Activated CD8-positive, alpha-beta memory T cell treated with anti-CD3 and anti-CD28 coated beads, Interleukin-2, amount 10 ng/mL, durations not matched to agents 7 days and 5 days (primary cell): ENCODE results near the gene CMTR1. TPM values are rescaled to one million over a fixed set of nuclear protein-coding genes. Genes with fewer than 3 reads are reported as not detected.
"Not testable (repeated sequence)": the region's sequence is repeated elsewhere in the genome, so short reads cannot be mapped to it uniquely, and the experiment has no call there.

Source experiments
- ATAC-seq: fragments of 150-1000 bp; cut with Tn5 transposase; one replicate; pipeline ENCODE4 v1.10.0; 2021; ENCODE audit warnings: moderate library complexity
- CTCF ChIA-PET: fragments of 350-600 bp; sonication (Branson Sonifier 250); formaldehyde crosslinking; loops from one replicate; lab custom pipeline; 2021; ENCODE audit warnings: antibody characterized with exemption; lab: Charles Lee
- DNase-seq: peaks from one replicate; pipeline ENCODE4 v3.0.0-alpha.2; 2020
- H3K27ac Mint-ChIP-seq: one replicate; pipeline ENCODE4 v1.8.0; 2021; ENCODE audit warnings: mild to moderate bottlenecking, mixed read lengths
- H3K27me3 Mint-ChIP-seq: one replicate; pipeline ENCODE4 v1.8.0; 2021; ENCODE audit warnings: mixed read lengths
- H3K36me3 Mint-ChIP-seq: one replicate; pipeline ENCODE4 v1.8.0; 2021; ENCODE audit warnings: mild to moderate bottlenecking, mixed read lengths
- H3K4me1 Mint-ChIP-seq: one replicate; pipeline ENCODE4 v1.8.0; 2021; ENCODE audit warnings: mixed read lengths
- H3K4me3 Mint-ChIP-seq: one replicate; pipeline ENCODE4 v1.8.0; 2021; ENCODE audit warnings: mild to moderate bottlenecking, moderate library complexity, mixed read lengths
- H3K9me3 Mint-ChIP-seq: one replicate; pipeline ENCODE4 v1.8.0; 2022; ENCODE audit warnings: low read depth, mixed read lengths
- total RNA-seq, 2 experiments: library from RNA; stranded (reverse); gene quantifications; one replicate each; pipeline ENCODE4 v1.2.3, GENCODE V29; 2021

Gene CMTR1
- total RNA-seq, 2 experiments from 2014 or later, result 83.9 to 120 TPM

DNA sequence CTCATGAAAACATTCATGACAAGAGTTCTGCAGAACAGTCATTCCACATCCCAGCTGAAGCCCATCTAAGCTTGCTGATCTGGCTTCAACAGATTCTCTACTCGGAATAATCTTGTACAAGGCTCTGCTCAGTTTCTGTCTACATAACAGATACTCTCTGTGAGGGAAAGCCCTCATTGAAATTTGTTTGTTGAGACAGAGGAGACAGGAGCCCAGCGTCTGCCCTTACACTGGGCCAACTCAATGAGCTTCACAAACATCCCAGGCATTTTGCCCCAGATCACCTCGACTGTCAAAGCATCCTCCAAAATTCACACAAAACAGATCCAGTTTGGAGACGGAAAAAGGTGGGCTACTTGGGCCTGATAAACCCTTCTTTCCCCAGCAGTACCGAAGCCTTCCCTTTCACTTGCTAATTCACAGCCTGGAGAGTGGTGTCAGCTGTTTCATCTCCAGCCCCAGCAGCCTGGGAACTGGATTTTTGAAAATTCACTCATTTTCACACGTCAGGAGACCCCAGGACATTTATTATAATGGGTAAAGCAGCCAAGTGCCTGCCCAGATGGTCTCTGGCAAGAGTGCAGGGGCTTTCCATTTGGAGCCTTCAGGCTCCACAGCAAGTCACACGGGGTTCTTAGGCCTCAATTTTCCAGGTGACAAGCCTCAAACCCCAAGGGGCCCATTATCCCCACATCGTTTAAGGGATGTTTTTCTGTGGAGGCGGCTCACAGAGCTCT lies 59.4 kb downstream of the CMTR1 start:
- ATAC-seq, result no peak
- Mint-ChIP-seq H3K4me3 (no peak overlapping the region), H3K27ac (peak overlapping the region; percentile 34), H3K9me3 (no peaks in the 10 kb centered on the region), H3K4me1 (peaks cover 75% of the 10 kb centered on the region), H3K36me3 (peaks cover 10% of the 10 kb centered on the region), H3K27me3 (no peaks in the 10 kb centered on the region)
- CTCF ChIA-PET, result interaction anchor here (0.9 to 2.4 kb wide), 5 partner anchors 10 to 156 kb away, joined by 3 to 7 read pairs (median 4); no protein-coding TSS in a partner anchor
- no peak for DNase-seq

- Mint-ChIP-seq H3K27ac (no peak overlapping the region), H3K4me3 (no peak overlapping the region)
- CTCF ChIA-PET, result interaction anchor here (1.3 kb wide), 1 partner anchor 155 kb away, joined by 3 read pairs; no protein-coding TSS in a partner anchor
These were observed 60.1 kb downstream of the CMTR1 start for GRCh38 chr6:37492991-37493660.

DNA sequence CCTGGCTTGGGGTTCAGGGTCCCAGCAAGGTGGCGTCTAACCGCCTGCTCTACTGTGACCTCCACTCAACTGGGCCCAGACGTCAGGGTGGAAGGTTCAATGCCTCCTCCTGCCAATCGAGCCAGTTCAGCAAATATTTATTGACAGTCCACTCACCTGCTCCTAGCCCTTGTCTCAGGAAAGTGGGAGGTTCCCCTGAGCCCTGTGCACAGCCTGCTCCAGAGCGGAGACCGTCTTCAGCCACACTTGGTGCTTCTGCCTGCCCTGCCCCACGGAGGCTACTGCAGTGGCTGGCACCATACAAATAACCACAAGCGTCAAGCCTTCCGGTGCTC lies 60.6 kb downstream of the CMTR1 start:
- DNase-seq, result no peak
- no peaks in the 10 kb centered on the region for H3K27me3 Mint-ChIP-seq
- CTCF ChIA-PET, result no interaction called here
- H3K36me3 Mint-ChIP-seq, result peaks cover 13% of the 10 kb centered on the region
- no peak overlapping the region for H3K4me3 Mint-ChIP-seq
- no peak for ATAC-seq
- H3K9me3 Mint-ChIP-seq, result no peaks in the 10 kb centered on the region
- H3K27ac Mint-ChIP-seq, result no peak overlapping the region
- peaks cover 76% of the 10 kb centered on the region for H3K4me1 Mint-ChIP-seq

More at GRCh38 chr6:37492991-37493660, 60.1 kb downstream of the CMTR1 start:
- no peaks in the 10 kb centered on the region for H3K27me3 Mint-ChIP-seq
- DNase-seq, result no peak
- H3K4me1 Mint-ChIP-seq, result peaks cover 77% of the 10 kb centered on the region
- peaks cover 11% of the 10 kb centered on the region for H3K36me3 Mint-ChIP-seq
- no peaks in the 10 kb centered on the region for H3K9me3 Mint-ChIP-seq
- no peak for ATAC-seq

DNA sequence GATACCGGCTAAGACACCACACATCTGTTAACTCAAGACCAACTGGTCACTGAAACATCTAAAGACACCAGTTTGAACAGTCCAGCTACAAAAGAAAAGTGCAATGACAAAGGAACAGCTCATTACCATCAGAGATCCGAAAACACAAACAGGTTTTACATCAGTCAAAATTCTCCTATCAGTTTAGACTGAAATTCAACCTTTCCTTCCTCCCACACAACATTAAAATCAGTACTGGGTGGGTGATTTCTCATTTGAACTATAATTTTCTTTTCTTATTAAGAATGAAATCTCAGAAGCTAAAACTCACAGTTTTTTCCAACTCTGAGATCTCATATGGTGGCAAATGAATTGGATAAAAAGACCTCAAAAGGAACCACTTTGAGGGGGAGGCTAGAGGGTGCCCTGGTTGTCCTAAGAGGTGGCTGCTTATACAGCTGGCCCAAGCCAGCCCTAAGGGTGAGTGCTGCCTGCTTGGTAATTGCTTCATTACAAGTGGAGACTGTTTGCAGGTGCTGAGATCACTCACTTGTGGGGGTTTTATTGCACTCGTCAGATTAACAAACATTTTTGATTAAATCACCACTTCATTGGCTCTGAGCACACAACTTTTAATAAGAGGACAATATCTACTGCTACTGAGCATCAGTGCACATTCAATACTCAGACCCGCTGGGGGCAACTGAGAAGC lies 62.4 kb downstream of the CMTR1 start:
- Mint-ChIP-seq H3K4me1 (peaks cover 80% of the 10 kb centered on the region), H3K27ac (peak overlapping the region; percentile 30)
- no peak for ATAC-seq

DNA sequence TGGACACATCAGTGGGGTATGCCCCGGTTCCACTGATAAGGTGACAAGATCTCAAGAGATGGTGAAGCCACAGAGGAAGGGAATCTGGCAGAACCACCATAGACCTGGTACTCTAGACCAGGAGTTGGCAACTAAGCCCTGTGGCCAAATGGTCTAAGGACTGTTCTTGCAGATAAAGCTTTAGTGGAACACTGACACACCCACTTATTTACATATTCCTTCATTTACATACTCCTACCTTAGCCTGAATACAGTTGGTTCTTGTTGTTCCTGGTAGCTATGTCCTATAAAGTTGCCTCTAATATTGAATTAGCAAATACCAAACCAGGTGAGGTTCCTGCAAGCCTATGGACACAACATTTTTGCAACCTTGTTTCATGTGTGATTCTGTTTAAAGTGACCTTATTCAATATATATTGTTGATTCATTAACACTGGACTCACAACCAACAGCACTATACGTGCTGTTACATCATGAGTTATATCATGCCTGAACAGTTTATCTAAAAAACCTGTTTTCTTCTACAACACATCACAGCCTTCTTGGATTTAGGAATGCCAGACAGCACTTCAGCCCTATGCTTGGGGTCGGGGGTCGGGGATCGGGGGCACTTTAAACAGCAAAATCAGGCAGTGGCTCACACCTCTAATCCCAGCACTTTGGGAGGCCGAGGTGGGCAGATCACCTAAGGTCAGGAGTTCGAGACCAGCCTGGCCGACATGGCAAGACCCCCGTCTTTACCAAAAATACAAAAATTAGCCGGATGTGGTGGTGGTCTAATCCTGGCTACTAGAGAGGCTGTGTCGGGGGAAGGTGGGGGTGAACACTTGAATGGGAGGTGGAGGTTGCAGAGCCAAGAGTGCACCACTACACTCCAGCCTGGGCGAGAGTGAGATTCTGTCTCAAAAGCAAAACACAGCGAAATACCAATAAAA lies 64.2 kb downstream of the CMTR1 start:
- Mint-ChIP-seq H3K4me1 (peaks cover 75% of the 10 kb centered on the region), H3K9me3 (no peaks in the 10 kb centered on the region), H3K4me3 (peak overlapping the region; percentile 7), H3K36me3 (peaks cover 15% of the 10 kb centered on the region), H3K27me3 (no peaks in the 10 kb centered on the region), H3K27ac (no peak overlapping the region)
- ATAC-seq (no peak), DNase-seq (no peak)
- CTCF ChIA-PET, result interaction anchor here (1.3 to 2.2 kb wide), 3 partner anchors 12 to 69 kb away, joined by 3 to 6 read pairs (median 5); no protein-coding TSS in a partner anchor

More for the DNA sequence above, 62.4 kb downstream of the CMTR1 start:
- Mint-ChIP-seq H3K27me3 (no peaks in the 10 kb centered on the region), H3K4me3 (no peak overlapping the region), H3K9me3 (no peaks in the 10 kb centered on the region), H3K36me3 (peaks cover 15% of the 10 kb centered on the region)
- no peak for DNase-seq
- CTCF ChIA-PET, result interaction anchor here (0.6 to 1.6 kb wide), 8 partner anchors 10 to 170 kb away, joined by 3 to 7 read pairs (median 3); no protein-coding TSS in a partner anchor

DNA sequence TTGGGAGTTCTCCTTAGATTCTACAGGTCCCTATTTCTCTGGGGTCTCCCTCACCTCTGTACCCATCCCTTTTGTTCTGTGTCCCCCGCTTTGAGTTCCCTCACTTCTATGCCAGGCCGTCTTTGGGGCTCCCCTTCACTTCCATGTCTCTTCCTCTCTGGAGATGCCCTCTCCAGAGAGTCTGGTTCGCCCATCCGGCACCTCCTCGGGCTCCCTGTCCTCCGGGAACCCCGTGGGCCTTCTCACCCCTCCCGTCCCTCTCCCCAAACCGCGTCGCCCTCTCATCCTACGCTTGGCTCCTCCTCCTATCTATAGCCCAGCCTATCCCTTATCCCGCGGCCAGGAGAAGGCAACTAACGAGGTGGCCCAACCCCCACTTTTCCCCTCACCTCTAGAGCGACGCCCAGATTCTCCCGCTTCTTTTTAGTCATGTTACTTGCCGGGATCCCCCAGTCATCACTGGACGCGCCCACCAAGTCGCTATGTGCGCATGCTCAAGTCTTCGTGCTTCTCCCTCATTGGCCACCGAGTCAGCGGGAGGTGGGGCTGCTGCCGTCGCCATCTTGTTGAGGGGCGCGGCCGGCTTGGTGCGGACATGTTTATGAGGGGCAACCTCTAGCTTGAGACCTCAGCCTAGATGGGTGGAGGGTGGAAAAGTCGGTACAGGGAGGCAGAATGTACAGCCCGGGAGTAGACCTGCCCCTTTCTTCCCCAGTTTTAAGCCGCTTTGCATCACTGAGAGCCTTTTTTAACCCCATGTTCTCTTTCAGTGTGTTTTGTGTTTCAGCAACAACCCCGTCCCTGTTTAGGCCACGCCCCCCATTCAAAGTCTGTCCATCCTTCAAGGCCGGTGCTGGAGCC lies 66.6 kb downstream of the CMTR1 start, which contains the start of gene CCDC167:
Gene CCDC167 (minus strand): TSS at position 461 of the 861 bp plus-strand sequence. CDS start 30 bp downstream, at position 431.
- H3K4me3 Mint-ChIP-seq, result peak within 1 kb of the TSS; percentile 95
- no peaks in the 10 kb centered on the region for H3K9me3 Mint-ChIP-seq
- peak; percentile 94 for ATAC-seq
- no peaks in the 10 kb centered on the region for H3K27me3 Mint-ChIP-seq
- H3K36me3 Mint-ChIP-seq, result peaks cover 10% of the 10 kb centered on the region
- DNase-seq, result peak; percentile 99
- CTCF ChIA-PET, result interaction anchor here (0.7 to 10.2 kb wide), 4 partner anchors 16 to 118 kb away, joined by 3 to 79 read pairs (median 3); no protein-coding TSS in a partner anchor
- H3K27ac Mint-ChIP-seq, result peak within 1 kb of the TSS; percentile 97
- peaks cover 82% of the 10 kb centered on the region for H3K4me1 Mint-ChIP-seq

GRCh38 chr6:37500294-37500608 lies 67.2 kb downstream of the CMTR1 start:
- CTCF ChIA-PET, result interaction anchor here (0.7 to 10.2 kb wide), 4 partner anchors 16 to 118 kb away, joined by 3 to 79 read pairs (median 3); no protein-coding TSS in a partner anchor
- Mint-ChIP-seq H3K9me3 (no peaks in the 10 kb centered on the region), H3K4me1 (peaks cover 79% of the 10 kb centered on the region), H3K27me3 (no peaks in the 10 kb centered on the region), H3K4me3 (peak overlapping the region; percentile 95), H3K27ac (peak overlapping the region; percentile 97), H3K36me3 (peaks cover 8% of the 10 kb centered on the region)
- no peak for ATAC-seq
- no peak for DNase-seq

DNA sequence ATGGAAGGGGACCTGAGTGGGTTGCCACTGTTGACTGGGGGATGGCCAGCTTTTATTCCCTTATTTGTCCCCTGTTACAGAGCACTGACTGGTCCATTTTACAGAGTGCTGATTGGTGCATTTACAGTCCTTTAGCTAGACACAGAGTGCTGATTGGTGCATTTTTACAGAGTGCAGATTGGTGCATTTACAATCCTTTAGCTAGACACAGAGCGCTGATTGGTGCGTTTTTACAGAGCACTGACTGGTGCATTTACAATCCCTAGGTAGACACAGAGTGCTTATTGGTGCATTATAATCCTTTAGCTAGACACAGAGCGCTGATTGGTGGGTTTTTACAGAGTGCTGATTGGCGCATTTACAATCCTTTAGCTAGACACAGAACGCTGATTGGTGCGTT lies 67.9 kb downstream of the CMTR1 start:
- H3K27ac Mint-ChIP-seq, H3K27me3 Mint-ChIP-seq, H3K4me3 Mint-ChIP-seq, ATAC-seq, DNase-seq, H3K36me3 Mint-ChIP-seq, H3K9me3 Mint-ChIP-seq: not testable (repeated sequence)
- CTCF ChIA-PET, result interaction anchor here (1.7 to 10.2 kb wide), 2 partner anchors 15 to 65 kb away, joined by 6 to 79 read pairs; no protein-coding TSS in a partner anchor
- H3K4me1 Mint-ChIP-seq, result peaks cover 73% of the 10 kb centered on the region

DNA sequence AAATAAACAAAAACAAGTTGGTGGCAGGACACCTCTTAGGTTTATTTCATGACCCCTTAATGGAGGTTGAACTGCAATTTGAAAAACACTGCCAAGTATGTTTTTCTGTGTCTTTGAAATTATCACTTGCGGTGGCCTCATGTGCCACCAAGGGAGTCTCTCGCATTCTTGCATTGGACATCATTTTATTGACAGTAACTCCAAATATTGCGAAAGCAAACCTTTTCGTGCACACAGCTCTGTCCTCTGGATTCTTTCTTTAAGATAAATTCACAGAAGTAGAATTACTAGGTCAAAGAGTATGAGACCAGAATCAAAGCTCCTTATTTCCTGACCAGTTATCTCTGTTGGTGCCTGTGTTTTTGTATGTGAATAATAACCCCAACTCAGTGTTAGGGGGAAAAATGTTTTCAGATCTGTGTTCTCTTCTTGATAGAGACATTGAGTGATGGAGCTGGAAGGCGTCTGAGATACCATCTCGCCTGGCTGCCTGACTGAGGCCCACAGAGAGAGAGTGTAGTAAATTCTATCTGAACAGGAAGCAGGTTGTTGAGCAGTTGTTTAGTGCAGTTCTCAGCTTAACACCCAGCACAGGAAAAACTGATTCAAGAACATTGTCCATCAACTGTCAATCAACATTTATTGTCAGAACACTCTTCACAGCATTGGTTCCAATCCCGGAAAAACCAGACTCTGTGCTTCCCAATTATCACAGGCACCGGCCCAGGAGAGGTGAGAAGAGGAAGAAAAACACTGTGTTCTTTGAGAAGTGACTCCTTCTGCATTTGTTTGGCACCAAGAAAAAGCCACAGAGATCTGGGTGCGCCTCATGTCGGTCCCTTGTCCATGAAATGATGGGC lies 68.8 kb downstream of the CMTR1 start:
- Mint-ChIP-seq H3K4me1 (peaks cover 65% of the 10 kb centered on the region), H3K9me3 (no peaks in the 10 kb centered on the region), H3K27ac (peak overlapping the region; percentile 93), H3K4me3 (peak overlapping the region; percentile 16), H3K36me3 (peaks cover 6% of the 10 kb centered on the region), H3K27me3 (no peaks in the 10 kb centered on the region)
- peak; percentile 53 for DNase-seq
- CTCF ChIA-PET, result interaction anchor here (0.7 to 10.2 kb wide), 7 partner anchors 10 to 64 kb away, joined by 3 to 79 read pairs (median 3); no protein-coding TSS in a partner anchor
- ATAC-seq, result no peak

DNA sequence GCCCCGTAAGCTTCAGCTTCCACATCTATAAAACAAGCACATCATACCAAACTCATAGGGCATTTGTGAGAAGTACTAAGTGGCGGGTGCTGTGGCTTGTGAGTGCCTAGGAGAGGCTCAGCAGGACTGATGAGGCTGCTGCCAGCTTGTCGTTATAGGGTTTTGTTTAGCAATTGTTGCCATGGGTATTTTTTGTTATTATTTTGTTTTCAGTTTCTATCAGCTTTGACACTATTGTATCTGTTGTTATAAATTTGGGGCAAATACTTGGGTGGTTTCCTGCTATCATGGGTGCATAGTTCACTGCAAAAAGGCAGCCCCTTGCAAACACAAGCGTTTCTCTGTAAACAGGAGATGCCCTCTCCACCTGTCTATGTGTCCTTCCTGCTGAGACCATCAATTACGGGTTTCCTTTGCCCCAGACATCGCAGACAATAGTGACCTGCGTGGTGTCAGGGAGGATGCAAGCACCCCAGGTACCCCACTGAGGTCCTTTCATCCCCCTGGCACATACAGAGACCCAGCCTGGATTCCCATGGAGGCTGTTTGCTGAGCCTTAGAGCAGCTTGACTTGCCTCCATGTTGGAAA lies 69.8 kb downstream of the CMTR1 start:
- CTCF ChIA-PET, result interaction anchor here (0.6 to 10.2 kb wide), 8 partner anchors 13 to 256 kb away, joined by 3 to 79 read pairs (median 3); no protein-coding TSS in a partner anchor
- Mint-ChIP-seq H3K4me1 (peaks cover 57% of the 10 kb centered on the region), H3K9me3 (no peaks in the 10 kb centered on the region), H3K4me3 (peak overlapping the region; percentile 16), H3K27ac (peak overlapping the region; percentile 93), H3K36me3 (peaks cover 5% of the 10 kb centered on the region), H3K27me3 (no peaks in the 10 kb centered on the region)
- ATAC-seq (peak; percentile 32), DNase-seq (peak; percentile 57)
